NCI-H2029 treated with DMSO at 0.1 percent for 48 hours (cell line): Measurements from ENCODE around the gene ARMH3.
"Not testable (repeated sequence)": the region's sequence is repeated elsewhere in the genome, so short reads cannot be mapped to it uniquely, and the experiment has no call there.

Experiments used
- DNase-seq: peaks from one replicate; lab custom pipeline; 2025; lab: John Stamatoyannopoulos, UW

Gene ARMH3, protein sequence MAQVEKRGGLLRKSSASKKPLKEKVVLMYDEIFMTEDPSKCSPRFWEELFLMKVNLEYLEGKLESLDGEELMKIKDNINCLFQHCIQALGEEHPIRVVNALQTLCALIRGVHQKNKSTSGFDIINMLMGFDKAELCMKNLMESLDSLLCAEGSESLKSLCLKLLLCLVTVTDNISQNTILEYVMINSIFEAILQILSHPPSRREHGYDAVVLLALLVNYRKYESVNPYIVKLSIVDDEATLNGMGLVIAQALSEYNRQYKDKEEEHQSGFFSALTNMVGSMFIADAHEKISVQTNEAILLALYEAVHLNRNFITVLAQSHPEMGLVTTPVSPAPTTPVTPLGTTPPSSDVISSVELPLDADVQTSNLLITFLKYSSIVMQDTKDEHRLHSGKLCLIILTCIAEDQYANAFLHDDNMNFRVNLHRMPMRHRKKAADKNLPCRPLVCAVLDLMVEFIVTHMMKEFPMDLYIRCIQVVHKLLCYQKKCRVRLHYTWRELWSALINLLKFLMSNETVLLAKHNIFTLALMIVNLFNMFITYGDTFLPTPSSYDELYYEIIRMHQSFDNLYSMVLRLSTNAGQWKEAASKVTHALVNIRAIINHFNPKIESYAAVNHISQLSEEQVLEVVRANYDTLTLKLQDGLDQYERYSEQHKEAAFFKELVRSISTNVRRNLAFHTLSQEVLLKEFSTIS

DNA sequence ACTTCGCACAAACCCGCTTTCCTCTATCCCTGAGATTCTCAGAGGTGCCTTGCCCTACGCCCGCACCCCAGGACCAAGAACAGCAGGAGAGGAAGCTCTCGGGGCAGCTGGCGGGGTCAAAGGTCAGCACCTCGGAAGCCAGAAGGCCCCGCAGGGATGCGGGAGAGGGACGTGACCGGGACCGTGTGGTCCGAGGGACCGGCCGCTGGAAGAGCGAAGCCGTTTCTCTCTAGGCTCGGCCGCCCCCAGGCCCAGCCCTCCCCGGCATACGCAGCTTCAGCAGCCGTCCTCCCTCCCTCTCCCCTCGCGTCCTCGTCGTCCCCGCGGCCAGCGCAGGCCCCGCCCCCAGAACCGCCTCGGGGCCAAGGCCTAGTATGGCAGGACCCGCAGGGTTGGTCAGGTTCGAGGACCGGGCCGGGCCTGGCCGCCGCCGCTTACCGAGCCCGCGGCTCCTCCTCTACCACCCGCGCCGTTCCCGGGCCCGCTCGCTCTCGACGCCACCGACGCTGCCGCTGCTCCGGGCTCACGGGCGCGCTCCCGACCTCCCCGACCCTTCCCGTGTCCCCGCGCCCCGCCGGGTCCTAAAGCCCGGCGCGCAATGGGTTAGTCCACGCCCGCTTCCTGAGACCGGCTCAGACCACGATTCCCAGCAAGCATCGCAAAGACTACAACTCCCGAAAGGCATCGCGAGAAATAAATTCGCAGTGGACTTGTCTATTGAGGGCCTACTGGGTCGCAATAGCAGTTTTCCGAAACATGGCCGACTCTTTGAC lies at the start of gene ARMH3:
ARMH3 (minus strand) TSS at position 527 of the 773 bp plus-strand sequence. CDS start 16,059 bp downstream, outside the sequence.
- DNase-seq = peak; percentile 77

DNA sequence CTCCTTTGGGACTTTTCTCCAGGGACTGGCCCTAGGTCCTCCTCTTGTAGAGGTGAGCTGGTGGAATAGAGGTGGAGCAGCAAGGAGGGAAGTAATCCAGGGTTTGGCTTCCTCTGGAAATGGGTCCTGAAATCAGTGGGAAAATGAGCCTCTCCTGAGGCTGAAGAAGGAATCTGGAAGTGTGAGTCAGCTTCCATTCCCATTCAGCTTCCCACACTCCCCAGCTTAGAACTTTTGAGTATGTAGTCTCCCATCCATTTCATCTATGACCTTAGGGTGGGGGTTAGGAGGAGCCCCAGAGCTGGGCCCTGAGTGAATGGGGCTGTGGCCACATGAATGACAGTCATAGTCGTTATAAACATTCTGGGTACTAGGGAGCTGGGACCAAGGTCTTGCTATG lies 46.4 kb upstream of the ARMH3 start:
- DNase-seq = no peak

DNA sequence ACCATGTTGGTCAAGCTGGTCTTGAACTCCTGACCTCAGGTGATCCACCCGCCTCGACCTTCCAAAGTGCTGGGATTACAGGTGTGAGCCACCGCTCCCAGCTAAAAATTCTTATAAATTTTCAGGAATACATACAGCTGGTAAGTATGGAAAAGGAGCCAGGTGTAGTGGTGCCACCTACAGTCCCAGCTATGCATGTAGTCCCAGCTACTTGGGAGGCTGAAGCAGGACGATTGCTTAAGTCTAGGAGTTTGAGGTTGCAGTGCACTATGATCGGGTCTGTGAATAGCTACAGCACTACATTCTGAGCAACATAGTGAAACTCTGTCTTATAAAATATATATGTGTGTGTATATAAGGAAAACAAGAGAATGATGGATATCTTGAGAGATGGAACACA lies 45.2 kb upstream of the ARMH3 start:
- DNase-seq = no peak

DNA sequence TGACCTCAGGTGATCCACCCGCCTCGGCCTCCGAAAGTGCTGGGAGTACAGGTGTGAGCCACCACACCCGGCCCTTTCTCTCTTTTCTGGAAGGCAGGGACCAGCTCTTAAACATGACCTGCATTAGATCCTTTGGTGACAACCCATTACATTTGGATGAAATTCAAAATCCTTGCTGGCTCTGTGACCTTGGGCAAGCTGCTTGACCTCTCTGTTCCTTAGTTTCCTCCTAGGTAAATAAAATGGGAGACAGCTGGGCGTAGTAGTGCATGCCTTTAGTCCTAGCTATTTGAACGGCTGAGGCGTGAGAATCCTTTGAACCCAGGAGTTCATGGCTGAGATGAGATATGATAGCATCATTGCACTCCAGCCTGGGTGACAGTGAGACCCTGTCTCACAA lies 40.5 kb upstream of the ARMH3 start:
- no peak for DNase-seq

DNA sequence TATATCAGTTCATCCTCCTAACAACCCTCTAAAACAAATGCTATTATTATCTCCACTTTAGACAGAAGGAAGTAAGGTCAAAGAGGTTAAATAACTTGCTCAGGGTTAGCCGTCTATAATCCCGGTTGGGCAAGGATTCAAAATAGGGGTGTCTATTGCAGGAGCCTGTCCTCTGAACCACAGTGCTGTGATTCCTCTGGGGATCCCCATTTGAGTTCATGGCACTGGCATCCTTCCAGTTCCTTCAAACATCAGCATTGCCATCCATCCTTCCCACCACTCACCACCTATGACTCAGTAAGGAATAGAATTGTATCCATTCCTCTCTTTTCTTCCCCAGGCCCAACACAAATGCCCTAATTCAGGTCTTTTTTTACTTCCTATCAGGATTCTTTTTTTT lies 34.8 kb upstream of the ARMH3 start:
- no peak for DNase-seq

DNA sequence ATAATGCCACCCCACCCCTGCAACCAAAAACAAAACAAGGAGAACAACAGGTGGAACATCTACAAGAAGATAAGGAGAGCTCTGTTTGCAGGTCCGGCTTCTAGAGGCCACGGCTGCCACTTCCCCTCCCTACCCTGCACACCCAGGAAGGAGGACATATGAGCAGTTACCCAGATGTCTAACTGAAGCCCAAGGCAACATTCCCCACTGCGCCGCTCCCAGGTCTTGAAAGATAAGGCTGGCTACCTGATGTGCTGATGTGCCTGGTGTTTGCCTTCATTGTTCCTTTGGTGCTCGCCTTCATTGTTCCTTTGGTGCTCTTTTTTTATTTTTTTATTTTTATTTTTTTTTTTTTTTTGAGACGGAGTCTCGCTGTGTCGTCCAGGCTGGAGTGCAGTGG lies 30.2 kb upstream of the ARMH3 start:
- no peak for DNase-seq

DNA sequence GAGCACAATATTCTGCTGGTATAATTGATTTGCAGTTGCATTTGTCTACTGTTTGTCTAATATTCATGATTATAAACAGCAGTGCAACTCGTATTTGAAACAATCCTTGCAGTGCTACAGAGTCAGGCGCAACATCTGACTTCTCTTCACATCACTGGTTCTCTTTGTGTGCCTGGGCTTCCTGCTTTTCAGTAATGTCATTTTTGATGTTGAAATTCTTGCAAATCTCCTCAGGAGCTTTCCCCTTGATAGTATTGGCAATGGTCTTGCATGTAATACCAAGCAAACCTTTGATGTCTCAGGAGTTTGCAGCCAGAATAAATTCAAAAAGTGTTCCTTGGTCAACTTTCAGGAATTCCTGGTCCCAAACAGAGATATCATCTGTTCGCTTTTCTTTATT lies 29.4 kb upstream of the ARMH3 start:
- no peak for DNase-seq

DNA sequence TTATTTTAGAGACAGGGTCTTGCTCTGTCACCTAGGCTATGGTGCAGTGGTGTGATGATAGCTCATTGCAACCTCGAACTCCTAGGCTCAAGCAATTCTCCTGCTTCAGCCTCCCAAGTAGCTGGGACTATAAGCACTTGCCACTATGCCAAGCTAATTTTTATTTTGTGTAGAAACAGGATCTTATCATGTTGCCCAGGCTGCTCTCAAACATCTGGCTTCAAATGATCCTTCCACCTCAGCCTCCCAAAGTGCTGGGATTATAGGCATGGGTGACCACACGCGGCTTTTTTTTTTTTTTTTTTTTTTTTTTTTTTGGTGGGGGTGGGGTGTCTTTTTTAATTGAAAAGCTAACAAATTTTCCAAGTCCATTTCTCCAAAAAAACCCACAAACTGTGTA lies 27.6 kb upstream of the ARMH3 start:
- DNase-seq = no peak

DNA sequence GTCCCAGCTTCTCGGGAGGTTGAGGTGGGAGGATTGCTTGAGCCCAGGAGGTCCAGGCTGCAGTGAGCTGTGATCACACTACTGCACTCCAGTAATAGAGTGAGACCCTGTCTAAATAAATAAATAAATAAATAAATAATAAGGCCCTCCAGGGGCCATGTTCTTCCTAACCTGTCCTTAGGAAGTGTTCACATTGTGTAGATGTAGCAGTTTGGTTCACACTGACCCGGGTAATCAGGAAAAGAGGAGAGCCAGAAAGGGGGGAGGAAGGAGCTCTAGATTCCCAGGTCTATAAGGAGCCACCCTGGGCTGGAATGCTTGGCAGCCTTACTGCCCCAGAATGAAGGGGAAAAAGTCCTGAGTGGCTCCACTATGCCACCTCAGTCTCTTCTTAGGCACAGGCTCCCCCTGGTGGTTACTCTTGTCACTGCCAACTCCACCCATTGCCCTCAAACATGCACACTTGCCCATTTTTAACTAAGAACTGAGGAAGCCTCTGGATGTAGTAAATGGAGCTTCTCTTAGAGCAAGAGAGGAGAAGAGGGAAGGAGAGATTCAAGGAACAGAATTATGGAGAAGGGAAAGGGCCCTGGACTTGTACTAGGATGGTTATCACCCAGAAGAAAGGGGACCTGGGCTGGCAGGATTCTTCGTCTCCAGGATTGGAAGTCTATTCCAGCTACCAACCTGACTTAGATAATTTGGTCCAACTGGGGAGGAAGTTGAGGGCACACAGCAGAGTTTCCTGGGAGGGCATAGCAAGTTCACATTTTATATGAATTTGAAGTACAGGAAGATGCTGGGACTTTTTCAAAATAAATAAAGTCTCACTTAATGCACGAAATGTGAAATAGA lies 16.9 kb upstream of the ARMH3 start:
- peak; percentile 17 for DNase-seq

DNA sequence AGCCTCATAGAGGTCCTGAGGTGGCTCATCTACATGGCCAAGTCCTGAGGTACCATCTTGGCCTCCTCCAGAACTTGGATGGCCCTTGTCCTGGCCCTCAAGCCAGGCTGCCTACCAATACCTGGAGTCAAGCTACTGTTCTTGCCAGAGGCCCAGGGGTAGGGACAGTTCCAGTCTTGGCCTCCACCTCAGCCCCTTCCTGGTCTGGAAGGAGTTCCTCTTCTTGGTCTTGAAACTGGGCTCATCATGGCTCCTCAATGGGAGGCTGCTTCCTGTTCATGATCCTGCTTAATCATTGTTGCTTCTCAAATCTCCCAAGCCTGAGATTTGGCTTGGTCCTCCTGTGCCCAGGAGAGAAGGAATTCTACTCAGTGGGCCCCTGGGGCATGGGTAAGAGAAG lies 13.1 kb upstream of the ARMH3 start:
- no peak for DNase-seq

DNA sequence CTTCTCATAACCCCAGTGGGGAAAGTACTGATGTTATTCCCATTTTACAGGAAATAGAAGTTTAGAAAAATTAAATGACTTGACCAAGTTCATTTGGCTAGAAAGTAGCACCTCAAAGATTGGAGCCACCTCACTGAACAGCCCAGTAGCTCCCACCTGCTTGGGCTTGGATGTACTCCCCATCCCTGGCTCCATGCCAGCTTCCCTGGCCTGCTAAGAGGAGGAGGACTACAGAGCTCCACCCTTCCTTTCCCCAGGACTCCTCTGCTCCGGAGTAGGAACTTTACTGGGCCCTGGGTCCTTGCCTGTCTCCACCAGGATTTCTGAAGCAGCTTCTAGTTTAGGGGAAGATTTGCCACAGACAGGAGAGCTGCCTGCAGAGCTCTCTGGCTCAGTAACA lies 12.2 kb upstream of the ARMH3 start:
- peak; percentile 0 for DNase-seq

DNA sequence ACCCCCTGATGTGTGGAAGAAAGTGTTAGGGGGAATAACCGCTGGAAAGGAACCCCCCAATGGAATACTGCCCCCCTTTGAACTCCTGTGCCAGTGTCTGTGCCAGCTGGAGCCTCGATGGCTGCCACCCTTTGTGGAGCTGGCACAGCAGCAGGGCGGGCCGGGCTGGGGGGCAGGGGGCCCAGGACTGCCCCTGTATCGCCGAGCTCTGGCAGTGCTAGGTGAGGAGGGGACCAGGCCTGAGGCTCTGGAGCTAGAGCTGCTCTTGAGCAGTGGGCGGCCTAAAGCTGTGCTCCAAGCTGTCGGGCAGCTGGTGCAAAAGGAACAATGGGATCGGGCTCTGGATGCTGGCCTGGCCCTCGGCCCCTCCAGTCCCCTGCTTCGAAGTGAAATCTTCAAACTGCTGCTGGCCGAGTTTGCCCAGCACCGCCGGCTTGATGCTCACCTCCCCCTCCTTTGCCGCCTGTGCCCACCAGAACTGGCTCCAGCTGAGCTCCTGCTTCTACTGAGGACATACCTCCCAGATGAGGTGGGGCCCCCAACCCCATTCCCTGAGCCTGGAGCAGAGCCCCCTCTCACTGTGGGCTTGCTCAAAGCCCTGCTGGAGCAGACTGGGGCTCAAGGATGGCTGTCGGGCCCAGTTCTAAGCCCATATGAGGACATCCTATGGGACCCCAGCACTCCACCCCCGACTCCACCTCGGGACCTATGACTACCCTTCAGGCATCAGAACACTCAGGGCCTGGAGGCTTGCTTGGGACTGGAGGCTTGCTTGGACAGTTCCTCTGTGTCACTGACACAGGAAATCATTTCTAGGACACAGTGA lies 11.3 kb upstream of the ARMH3 start:
- no peak for DNase-seq

DNA sequence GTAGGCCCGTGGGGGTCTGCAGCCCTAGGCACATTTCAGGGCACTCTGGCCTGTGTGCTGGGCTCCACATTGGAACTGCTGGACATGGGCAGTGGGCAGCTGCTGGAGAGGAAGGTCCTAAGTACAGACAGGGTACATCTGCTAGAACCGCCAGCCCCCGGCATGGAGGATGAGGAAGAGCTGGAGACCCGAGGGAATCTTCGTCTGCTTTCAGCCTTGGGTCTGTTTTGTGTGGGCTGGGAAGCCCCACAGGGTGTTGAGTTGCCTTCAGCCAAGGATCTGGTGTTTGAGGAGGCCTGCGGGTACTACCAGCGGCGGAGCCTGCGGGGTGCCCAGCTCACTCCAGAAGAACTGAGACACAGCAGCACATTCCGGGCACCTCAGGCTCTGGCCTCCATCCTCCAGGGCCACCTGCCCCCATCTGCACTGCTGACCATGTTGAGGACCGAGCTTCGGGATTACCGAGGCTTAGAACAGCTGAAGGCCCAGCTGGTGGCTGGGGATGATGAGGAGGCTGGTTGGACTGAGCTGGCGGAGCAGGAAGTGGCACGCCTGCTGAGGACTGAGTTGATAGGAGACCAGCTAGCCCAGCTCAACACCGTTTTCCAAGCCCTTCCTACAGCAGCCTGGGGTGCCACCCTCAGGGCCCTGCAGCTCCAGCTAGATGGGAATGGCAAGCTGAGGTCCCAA lies 10.6 kb upstream of the ARMH3 start:
- DNase-seq = no peak

DNA sequence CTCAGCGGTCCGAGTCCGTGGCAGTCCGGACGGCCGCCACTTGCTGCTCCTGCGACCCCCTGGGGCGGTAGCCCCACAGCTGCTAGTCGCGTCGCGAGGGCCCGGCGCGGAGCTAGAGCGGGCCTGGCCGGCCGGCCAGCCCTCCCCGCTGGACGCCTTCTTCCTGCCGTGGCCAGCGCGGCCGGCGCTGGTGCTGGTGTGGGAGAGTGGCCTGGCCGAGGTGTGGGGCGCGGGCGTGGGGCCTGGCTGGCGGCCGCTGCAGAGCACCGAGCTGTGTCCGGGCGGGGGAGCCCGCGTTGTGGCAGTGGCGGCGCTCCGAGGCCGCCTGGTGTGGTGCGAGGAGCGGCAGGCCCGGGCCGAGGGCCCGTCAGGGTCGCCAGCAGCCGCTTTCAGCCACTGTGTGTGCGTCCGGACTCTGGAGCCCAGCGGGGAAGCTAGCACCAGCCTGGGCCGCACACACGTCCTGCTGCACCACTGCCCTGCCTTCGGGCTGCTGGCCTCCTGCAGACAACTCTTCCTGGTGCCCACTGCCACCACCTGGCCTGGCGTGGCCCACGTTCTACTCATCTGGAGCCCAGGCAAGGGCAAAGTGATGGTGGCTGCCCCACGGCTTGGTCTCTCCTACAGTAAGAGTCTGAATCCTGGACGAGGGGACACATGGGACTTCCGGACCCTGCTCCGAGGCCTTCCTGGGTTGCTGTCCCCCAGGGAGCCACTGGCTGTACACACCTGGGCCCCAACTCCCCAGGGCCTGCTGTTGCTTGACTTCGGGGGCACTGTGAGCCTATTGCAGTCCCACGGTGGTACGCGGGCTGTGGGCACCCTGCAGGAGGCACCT lies 9.8 kb upstream of the ARMH3 start:
- DNase-seq = no peak

DNA sequence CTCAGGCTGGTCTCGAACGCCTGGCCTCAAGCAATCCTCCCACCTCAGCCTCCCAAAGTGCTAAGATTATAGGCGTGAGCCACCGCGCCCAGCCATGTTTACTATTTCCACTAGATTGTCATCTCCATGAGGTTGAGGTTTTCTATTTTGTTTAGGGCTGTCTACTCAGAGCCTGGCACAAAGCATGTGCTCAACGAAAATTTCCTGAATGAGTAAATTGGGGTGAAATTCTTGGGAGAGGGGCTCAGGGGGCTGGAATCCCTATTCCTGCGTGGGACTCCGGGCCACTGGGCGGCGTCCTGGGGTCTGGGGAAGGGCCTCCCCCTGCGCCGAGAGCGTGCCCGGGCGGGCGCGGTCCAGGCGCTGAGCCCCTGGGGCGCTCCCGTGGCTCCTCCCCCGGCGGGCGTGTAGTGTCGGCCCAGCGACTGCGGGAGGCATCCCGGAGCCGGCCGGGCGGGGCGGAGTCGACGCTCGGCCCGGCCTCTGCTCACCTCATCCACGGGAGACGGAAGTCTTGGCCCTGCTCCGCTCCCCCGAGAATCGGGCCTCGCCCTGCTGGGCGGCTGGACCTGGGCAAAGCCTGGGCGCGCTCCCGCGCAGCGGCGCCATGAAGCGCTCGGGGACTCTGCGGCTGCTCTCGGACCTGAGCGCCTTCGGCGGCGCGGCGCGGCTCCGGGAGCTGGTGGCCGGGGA lies 9.0 kb upstream of the ARMH3 start, which contains the start of gene HPS6:
HPS6 (plus strand) TSS at position 482 of the 693 bp plus-strand sequence; CDS start at position 608, 126 bp downstream.
- peak; percentile 23 for DNase-seq

DNA sequence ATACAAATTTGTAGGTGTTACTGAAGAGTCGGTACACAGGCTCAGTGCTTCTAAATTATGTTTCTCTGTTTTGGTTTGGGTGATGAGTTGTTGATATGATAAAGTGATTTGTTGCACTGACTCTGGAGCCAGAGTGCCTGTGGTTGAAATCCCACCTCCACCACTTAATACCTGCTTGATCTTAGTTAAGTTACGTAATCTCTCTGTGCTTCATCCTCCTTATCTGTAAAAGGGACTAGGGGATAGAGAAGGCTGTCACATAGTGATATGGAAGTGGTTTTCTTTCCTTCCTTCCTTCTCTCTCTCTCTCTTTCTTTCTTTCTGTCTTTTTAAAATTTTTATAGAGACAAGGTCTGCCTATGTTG lies 8.5 kb upstream of the ARMH3 start:
- DNase-seq = no peak

DNA sequence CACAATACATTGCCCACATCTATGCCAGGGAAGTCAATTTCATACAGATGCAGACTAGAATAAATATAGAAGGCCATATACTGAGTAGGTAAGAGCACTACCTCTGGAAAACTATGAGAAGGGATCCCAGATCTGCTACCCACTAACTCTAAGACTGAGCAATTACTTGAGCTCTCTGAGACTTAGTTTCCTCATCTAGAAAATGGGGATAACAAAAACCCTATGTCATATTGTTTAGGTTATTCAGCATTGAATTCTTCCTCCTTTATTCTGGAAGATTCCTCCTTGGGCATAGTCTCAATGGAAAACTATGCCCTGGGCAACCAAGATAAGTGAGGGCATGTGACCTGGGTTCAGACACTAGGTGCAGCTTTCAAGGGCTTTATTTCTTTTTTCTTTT lies 4.0 kb upstream of the ARMH3 start:
- DNase-seq = no peak

DNA sequence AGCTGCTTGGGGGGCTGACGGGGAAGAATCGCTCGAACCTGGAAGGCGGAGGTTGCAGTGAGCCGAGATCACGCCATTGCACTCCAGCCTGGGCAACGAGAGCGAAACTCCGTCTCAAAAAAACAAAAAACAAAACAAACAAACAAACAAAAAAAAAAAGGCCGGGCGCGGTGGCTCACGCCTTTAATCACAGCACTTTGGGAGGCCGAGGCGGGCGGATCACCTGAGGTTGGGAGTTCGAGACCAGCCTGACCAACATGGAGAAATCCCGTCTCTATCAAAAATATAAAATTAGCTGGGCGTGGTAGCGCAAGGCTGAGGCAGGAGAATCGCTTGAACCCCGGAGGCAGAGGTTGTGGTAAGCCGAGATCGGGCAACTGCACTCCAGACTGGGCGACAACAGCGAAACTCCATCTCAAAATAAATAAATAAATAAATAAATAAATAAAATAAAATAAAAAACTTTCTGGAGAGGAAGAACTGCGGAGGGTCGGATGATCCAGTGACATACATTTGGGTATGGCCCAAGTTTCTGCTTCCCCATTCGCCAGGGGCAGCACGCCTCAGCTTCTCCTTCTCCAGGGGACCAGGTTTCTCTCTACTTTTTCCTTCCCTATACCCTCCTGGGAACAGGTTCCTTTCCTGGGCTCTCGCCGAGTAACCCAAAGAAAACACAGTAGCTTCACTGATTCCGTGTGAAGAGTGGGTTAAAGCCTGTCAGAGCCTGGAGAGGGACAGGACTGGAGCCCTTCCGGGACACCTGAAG lies 909 bp downstream of the ARMH3 start:
- not testable (repeated sequence) for DNase-seq
